HEK293 (cell line): Measurements from ENCODE around the gene BPI.

Experiments
- CTCF ChIA-PET: fragments of 350-600 bp; formaldehyde crosslinking; extraction: SDS; loops from one replicate; lab custom pipeline; 2021; ENCODE audit warnings: antibody characterized with exemption; lab: Yijun Ruan, JAX
- POLR2A ChIA-PET: fragments of 300-600 bp; formaldehyde crosslinking; extraction: SDS; loops from one replicate; lab custom pipeline; 2020; ENCODE audit warnings: antibody characterized with exemption, inconsistent platforms; lab: Yijun Ruan, JAX
- H3K27ac ChIP-seq: fragments of 200-500 bp; sonication (Bioruptor generic); 2 replicates; pipeline ENCODE4 v1.5.1; 2014; ENCODE audit warnings: low read depth, low read length, control low read depth, inconsistent platforms; ENCODE audit errors: extremely low read depth
- H3K36me3 ChIP-seq, 2 experiments: fragments of 200-500 bp in 1 of 2; sonication (Bioruptor generic) in 1 of 2; 1 replicate in 1 of 2; 2 replicates in 1 of 2; pipeline ENCODE4 v1.5.1; 2014 to 2017; ENCODE audit warnings: inconsistent platforms in 2 of 2, low read length in 2 of 2; ENCODE audit not compliant: control insufficient read depth in 2 of 2, insufficient read depth in 1 of 2
- H3K4me1 ChIP-seq: fragments of 200-500 bp; sonication (Bioruptor generic); 2 replicates; pipeline ENCODE4 v1.5.1; 2014; ENCODE audit warnings: mild to moderate bottlenecking, low read length, inconsistent platforms; ENCODE audit not compliant: control insufficient read depth, insufficient read depth
- H3K4me3 ChIP-seq: 2 replicates; pipeline ENCODE4 v1.5.1; 2011; ENCODE audit warnings: low read depth, mild to moderate bottlenecking, control low read depth, low read length, moderate library complexity
- H3K9me3 ChIP-seq: fragments of 200-500 bp; sonication (Bioruptor generic); 2 replicates; pipeline ENCODE4 v1.5.1; 2014; ENCODE audit warnings: low read depth, low read length, inconsistent platforms; ENCODE audit not compliant: control insufficient read depth, insufficient read depth
- BCL11A ChIP-seq: fragments of 450-650 bp; formaldehyde crosslinking; IDR thresholded peaks from 2 replicates; pipeline ENCODE4 v1.5.1; 2016; ENCODE audit warnings: low read depth, missing biosample characterization, missing genetic modification characterization
- GLI2 ChIP-seq: fragments of 450-650 bp; formaldehyde crosslinking; IDR thresholded peaks from 2 replicates; pipeline ENCODE4; 2017; ENCODE audit warnings: missing biosample characterization, missing genetic modification characterization, low read depth, borderline replicate concordance
- IKZF3 ChIP-seq: fragments of 450-650 bp; IDR thresholded peaks from 2 replicates; pipeline ENCODE4 v1.5.0; 2018; ENCODE audit warnings: missing biosample characterization, mild to moderate bottlenecking, missing genetic modification characterization, moderate library complexity
- KLF1 ChIP-seq: fragments of 450-650 bp; formaldehyde crosslinking; IDR thresholded peaks from 2 replicates; pipeline ENCODE4 v1.5.1; 2016; ENCODE audit warnings: missing biosample characterization, missing genetic modification characterization
- SALL2 ChIP-seq: fragments of 450-650 bp; formaldehyde crosslinking; IDR thresholded peaks from 2 replicates; pipeline ENCODE4 v1.5.0; 2017; ENCODE audit warnings: missing biosample characterization, mild to moderate bottlenecking, missing genetic modification characterization, borderline replicate concordance
- ZEB2 ChIP-seq: fragments of 450-650 bp; formaldehyde crosslinking; IDR thresholded peaks from 2 replicates; pipeline ENCODE4 v1.5.1; 2016; ENCODE audit warnings: missing biosample characterization, missing genetic modification characterization
- ZNF16 ChIP-seq: fragments of 450-650 bp; formaldehyde crosslinking; IDR thresholded peaks from 2 replicates; pipeline ENCODE4 v1.5.1; 2016; ENCODE audit warnings: low read depth, missing biosample characterization, missing genetic modification characterization
- ZNF24 ChIP-seq: fragments of 450-650 bp; formaldehyde crosslinking; IDR thresholded peaks from 2 replicates; pipeline ENCODE4 v1.5.1; 2016; ENCODE audit warnings: missing biosample characterization, missing genetic modification characterization
- ZNF324 ChIP-seq: fragments of 450-650 bp; formaldehyde crosslinking; IDR thresholded peaks from 2 replicates; pipeline ENCODE4 v1.5.1; 2016; ENCODE audit warnings: missing biosample characterization, missing genetic modification characterization
- ZNF350 ChIP-seq: fragments of 450-650 bp; formaldehyde crosslinking; IDR thresholded peaks from 2 replicates; pipeline ENCODE4 v1.5.0; 2017; ENCODE audit warnings: missing biosample characterization, mild to moderate bottlenecking, missing genetic modification characterization
- ZNF362 ChIP-seq: fragments of 450-650 bp; formaldehyde crosslinking; IDR thresholded peaks from 2 replicates; pipeline ENCODE4 v1.5.1; 2016; ENCODE audit warnings: missing biosample characterization, missing genetic modification characterization
- ZNF398 ChIP-seq: fragments of 450-650 bp; formaldehyde crosslinking; IDR thresholded peaks from 2 replicates; pipeline ENCODE4 v1.5.1; 2017; ENCODE audit warnings: missing biosample characterization, missing genetic modification characterization
- ZNF423 ChIP-seq: fragments of 450-650 bp; formaldehyde crosslinking; IDR thresholded peaks from 2 replicates; pipeline ENCODE4 v1.5.1; 2016; ENCODE audit warnings: missing biosample characterization, missing genetic modification characterization
- ZNF426 ChIP-seq: fragments of 450-650 bp; formaldehyde crosslinking; IDR thresholded peaks from 2 replicates; pipeline ENCODE4 v1.5.1; 2017; ENCODE audit warnings: missing biosample characterization, missing genetic modification characterization, mild to moderate bottlenecking, inconsistent platforms, moderate library complexity
- ZNF488 ChIP-seq: fragments of 450-650 bp; formaldehyde crosslinking; IDR thresholded peaks from 2 replicates; pipeline ENCODE4 v1.5.1; 2016; ENCODE audit warnings: missing biosample characterization, missing genetic modification characterization
- ZNF510 ChIP-seq: fragments of 450-650 bp; formaldehyde crosslinking; IDR thresholded peaks from 2 replicates; pipeline ENCODE4 v1.5.1; 2018; ENCODE audit warnings: mild to moderate bottlenecking, missing genetic modification characterization, missing biosample characterization; ENCODE audit not compliant: insufficient replicate concordance
- ZNF518A ChIP-seq: fragments of 450-650 bp; formaldehyde crosslinking; conservative IDR thresholded peaks from 2 replicates; pipeline ENCODE4 v1.5.1; 2016; ENCODE audit warnings: low read depth, missing biosample characterization, missing genetic modification characterization
- ZNF600 ChIP-seq: fragments of 450-650 bp; formaldehyde crosslinking; IDR thresholded peaks from 2 replicates; pipeline ENCODE4 v1.5.1; 2016; ENCODE audit warnings: missing biosample characterization, missing genetic modification characterization
- ZNF626 ChIP-seq: fragments of 450-650 bp; sonication (Bioruptor Pico); formaldehyde crosslinking; IDR thresholded peaks from 2 replicates; pipeline ENCODE4 v1.5.1; 2018; ENCODE audit warnings: missing biosample characterization, missing genetic modification characterization, inconsistent platforms
- ZNF792 ChIP-seq: fragments of 450-650 bp; formaldehyde crosslinking; IDR thresholded peaks from 2 replicates; pipeline ENCODE4 v1.5.1; 2016; ENCODE audit warnings: missing biosample characterization, missing genetic modification characterization
- ZNF830 ChIP-seq: fragments of 450-650 bp; IDR thresholded peaks from 2 replicates; pipeline ENCODE4 v1.5.0; 2018; ENCODE audit warnings: missing biosample characterization, missing genetic modification characterization, low read depth, mild to moderate bottlenecking, moderate library complexity
- TF ChIP-seq, protein P1 (sequence below): fragments of 450-650 bp; formaldehyde crosslinking; optimal IDR thresholded peaks from 2 replicates; pipeline ENCODE3; 2016; ENCODE audit warnings: missing biosample characterization, mild to moderate bottlenecking, missing genetic modification characterization

The BPI gene

DNA sequence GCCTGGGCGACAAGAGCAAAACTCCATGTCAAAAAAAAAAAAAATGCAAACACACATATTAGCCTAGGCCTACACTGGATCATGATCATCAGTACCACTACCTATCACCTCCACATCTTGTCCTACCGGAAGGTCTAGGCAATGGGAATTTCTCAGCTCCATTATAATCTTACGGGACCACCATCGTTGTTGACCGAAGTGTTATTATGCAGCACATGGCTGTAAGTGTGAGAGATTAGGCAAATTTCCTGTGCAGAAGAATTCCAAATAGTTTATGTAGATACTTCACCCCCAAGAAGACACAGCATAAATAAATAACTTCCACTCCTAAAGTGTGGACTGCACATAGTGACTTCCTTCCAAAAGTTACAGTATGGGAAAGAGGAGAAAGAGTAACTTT lies 26.7 kb upstream of the BPI start (continued):
- no peak for TF ChIP-seq ZNF510 (tag by site-specific recombination)
- TF ChIP-seq, protein P1, sequence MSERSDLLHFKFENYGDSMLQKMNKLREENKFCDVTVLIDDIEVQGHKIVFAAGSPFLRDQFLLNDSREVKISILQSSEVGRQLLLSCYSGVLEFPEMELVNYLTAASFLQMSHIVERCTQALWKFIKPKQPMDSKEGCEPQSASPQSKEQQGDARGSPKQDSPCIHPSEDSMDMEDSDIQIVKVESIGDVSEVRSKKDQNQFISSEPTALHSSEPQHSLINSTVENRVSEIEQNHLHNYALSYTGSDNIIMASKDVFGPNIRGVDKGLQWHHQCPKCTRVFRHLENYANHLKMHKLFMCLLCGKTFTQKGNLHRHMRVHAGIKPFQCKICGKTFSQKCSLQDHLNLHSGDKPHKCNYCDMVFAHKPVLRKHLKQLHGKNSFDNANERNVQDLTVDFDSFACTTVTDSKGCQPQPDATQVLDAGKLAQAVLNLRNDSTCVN (tag by site-specific recombination): no peak

GRCh38 chr20:38277691-38278090 lies 26.3 kb upstream of the BPI start:
- no peak overlapping the region for H3K27ac ChIP-seq
- H3K9me3 ChIP-seq: no peaks in the 10 kb centered on the region
- CTCF ChIA-PET: interaction anchor here (0.5 kb wide), 1 partner anchor 658 kb away, joined by 3 read pairs; no protein-coding TSS in a partner anchor
- H3K4me1 ChIP-seq: no peaks in the 10 kb centered on the region
- no peak for TF ChIP-seq ZNF24 (tag by site-specific recombination)
- H3K36me3 ChIP-seq: no peaks in the 10 kb centered on the region
- no peak overlapping the region for H3K4me3 ChIP-seq
- POLR2A ChIA-PET: no interaction called here

- no peak overlapping the region for H3K4me3 ChIP-seq
- H3K36me3 ChIP-seq: no peaks in the 10 kb centered on the region
- ChIA-PET POLR2A (no interaction called here), CTCF (interaction anchor here (0.5 to 0.8 kb wide), 3 partner anchors 34 to 658 kb away, joined by 3 to 4 read pairs (median 3); no protein-coding TSS in a partner anchor)
- no peak for TF ChIP-seq ZNF626 (tag by site-specific recombination)
- TF ChIP-seq ZNF362 (tag by site-specific recombination): no peak
- TF ChIP-seq ZNF398 (tag by site-specific recombination): no peak
- no peak for TF ChIP-seq ZNF426 (tag by site-specific recombination)
- TF ChIP-seq ZNF423: no peak
- TF ChIP-seq KLF1 (tag by site-specific recombination): no peak
- TF ChIP-seq ZNF830 (tag by site-specific recombination): no peak
- no peak for TF ChIP-seq ZNF792 (tag by site-specific recombination)
- TF ChIP-seq ZNF16: no peak
- TF ChIP-seq BCL11A (tag by site-specific recombination): no peak
- TF ChIP-seq IKZF3 (tag by site-specific recombination): no peak
- no peak for TF ChIP-seq ZNF350 (tag by site-specific recombination)
- TF ChIP-seq ZNF518A: no peak
- no peak for TF ChIP-seq ZEB2 (tag by site-specific recombination)
- no peak for TF ChIP-seq GLI2 (tag by site-specific recombination)
- TF ChIP-seq ZNF600: no peak
- TF ChIP-seq ZNF488 (tag by site-specific recombination): no peak
- TF ChIP-seq SALL2 (tag by site-specific recombination): no peak
- no peak for TF ChIP-seq ZNF324 (tag by site-specific recombination)
- no peaks in the 10 kb centered on the region for H3K4me1 ChIP-seq
- H3K27ac ChIP-seq: no peak overlapping the region
- H3K9me3 ChIP-seq: no peaks in the 10 kb centered on the region
Measured at GRCh38 chr20:38278131-38278530, 25.8 kb upstream of the BPI start.
